Stimulated activated memory B cell treated with anti-CD40 and anti-IgM and Interleukin-4, amounts not matched to agents 10 μg/mL and 1 μg/mL and 100 μg/mL, for 72 hours (primary cell): ENCODE results near the gene ATAD2B.

Source experiments
- ATAC-seq: fragments of 150-1000 bp; cut with Tn5 transposase; 2 replicates; pipeline ENCODE4 v1.10.0; 2021
- H3K27ac Mint-ChIP-seq: one replicate; pipeline ENCODE4 v1.8.0; 2022; ENCODE audit warnings: mild to moderate bottlenecking, mixed read lengths
- H3K27me3 Mint-ChIP-seq: one replicate; pipeline ENCODE4 v1.8.0; 2022; ENCODE audit warnings: mixed read lengths
- H3K36me3 Mint-ChIP-seq: one replicate; pipeline ENCODE4 v1.8.0; 2022; ENCODE audit warnings: mixed read lengths
- H3K4me1 Mint-ChIP-seq: one replicate; pipeline ENCODE4 v1.8.0; 2022; ENCODE audit warnings: mixed read lengths
- H3K4me3 Mint-ChIP-seq: one replicate; pipeline ENCODE4 v1.8.0; 2022; ENCODE audit warnings: mild to moderate bottlenecking, moderate library complexity, mixed read lengths
- H3K9me3 Mint-ChIP-seq: one replicate; pipeline ENCODE4 v1.8.0; 2022; ENCODE audit warnings: mixed read lengths

ATAD2B gene

GRCh38 chr2:23721454-23721826 lies 205.5 kb downstream of the ATAD2B start:
- Mint-ChIP-seq H3K4me3 (no peak overlapping the region), H3K9me3 (peaks cover 14% of the 10 kb centered on the region), H3K36me3 (peaks cover 95% of the 10 kb centered on the region), H3K27me3 (no peaks in the 10 kb centered on the region), H3K4me1 (peaks cover 26% of the 10 kb centered on the region), H3K27ac (no peak overlapping the region)
- no peak for ATAC-seq

DNA sequence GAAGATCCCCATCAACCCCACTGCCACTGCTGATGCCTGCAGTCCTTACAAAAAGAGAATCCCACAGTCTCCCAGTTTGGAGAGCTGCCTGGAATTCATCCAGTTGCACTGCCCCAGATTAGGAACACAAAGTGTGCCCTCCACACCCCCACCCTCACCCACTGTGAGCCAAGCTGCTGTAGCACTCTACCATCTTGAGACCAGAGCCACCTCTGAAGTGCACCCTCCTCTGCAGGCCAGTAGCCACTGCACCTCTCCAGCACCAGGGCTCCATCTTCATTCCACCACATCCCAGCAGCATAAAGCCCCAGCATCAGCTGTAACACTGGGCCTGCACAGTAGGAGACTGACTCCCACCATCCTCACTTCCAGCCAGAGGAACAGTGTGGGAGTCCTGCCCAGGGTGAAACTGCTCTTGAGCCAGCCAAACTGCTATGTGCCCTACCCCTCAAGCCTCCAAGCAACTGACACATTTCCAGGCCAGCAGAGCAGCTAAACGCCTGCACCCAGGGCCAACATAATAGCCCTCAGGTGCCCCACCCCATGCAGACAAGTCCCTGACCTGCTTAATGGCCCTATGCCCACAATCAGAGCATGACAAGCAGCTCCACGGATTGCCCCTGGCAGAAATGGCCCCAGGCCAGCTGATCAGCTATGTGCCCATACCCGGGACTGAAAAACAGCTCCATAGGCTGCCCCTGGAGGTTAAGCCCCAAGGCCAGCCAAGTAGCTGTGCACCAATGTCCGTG lies 206.0 kb downstream of the ATAD2B start:
- H3K9me3 Mint-ChIP-seq, result peaks cover 14% of the 10 kb centered on the region
- no peak overlapping the region for H3K4me3 Mint-ChIP-seq
- no peaks in the 10 kb centered on the region for H3K27me3 Mint-ChIP-seq
- H3K27ac Mint-ChIP-seq, result no peak overlapping the region
- no peak for ATAC-seq
- H3K36me3 Mint-ChIP-seq, result peaks cover 94% of the 10 kb centered on the region
- peaks cover 28% of the 10 kb centered on the region for H3K4me1 Mint-ChIP-seq

GRCh38 chr2:23719716-23720115 lies 207.2 kb downstream of the ATAD2B start:
- H3K36me3 Mint-ChIP-seq, result peaks cover 82% of the 10 kb centered on the region
- H3K27ac Mint-ChIP-seq, result no peak overlapping the region
- no peak overlapping the region for H3K4me3 Mint-ChIP-seq
- peaks cover 28% of the 10 kb centered on the region for H3K4me1 Mint-ChIP-seq
- no peaks in the 10 kb centered on the region for H3K27me3 Mint-ChIP-seq
- H3K9me3 Mint-ChIP-seq, result peaks cover 10% of the 10 kb centered on the region
- no peak for ATAC-seq

- ATAC-seq, result no peak
- Mint-ChIP-seq H3K27ac (no peak overlapping the region), H3K27me3 (no peaks in the 10 kb centered on the region), H3K4me1 (peaks cover 28% of the 10 kb centered on the region), H3K4me3 (no peak overlapping the region), H3K9me3 (peaks cover 10% of the 10 kb centered on the region), H3K36me3 (peaks cover 76% of the 10 kb centered on the region)
These were observed 207.8 kb downstream of the ATAD2B start for GRCh38 chr2:23718931-23719700.

DNA sequence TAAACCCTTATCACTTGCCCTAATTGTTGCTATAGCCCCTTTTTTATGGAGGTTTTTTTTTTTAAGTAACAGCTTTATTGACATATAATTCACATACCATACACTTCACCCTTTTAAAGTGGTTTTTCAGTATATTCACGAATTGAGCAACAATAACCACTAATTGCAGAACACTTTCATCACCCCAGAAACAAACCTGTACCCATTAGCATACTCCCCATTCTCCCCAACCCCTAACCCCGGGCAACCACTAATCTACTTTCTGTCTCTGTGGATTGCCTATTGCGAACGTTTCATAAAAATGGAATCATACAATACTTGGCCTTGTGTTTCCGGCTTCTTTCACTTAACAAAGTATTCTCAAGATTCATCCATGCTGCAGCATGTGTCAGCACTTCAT lies 213.6 kb downstream of the ATAD2B start:
- Mint-ChIP-seq H3K4me1 (peaks cover 11% of the 10 kb centered on the region), H3K27ac (no peak overlapping the region), H3K9me3 (no peaks in the 10 kb centered on the region), H3K27me3 (no peaks in the 10 kb centered on the region), H3K4me3 (no peak overlapping the region), H3K36me3 (peaks cover 56% of the 10 kb centered on the region)
- no peak for ATAC-seq

- Mint-ChIP-seq H3K9me3 (no peaks in the 10 kb centered on the region), H3K4me1 (peaks cover 11% of the 10 kb centered on the region), H3K27ac (no peak overlapping the region), H3K27me3 (no peaks in the 10 kb centered on the region), H3K4me3 (no peak overlapping the region), H3K36me3 (peaks cover 53% of the 10 kb centered on the region)
- ATAC-seq, result no peak
These were observed 214.2 kb downstream of the ATAD2B start for GRCh38 chr2:23712756-23713151.

- H3K27me3 Mint-ChIP-seq, result no peaks in the 10 kb centered on the region
- peaks cover 10% of the 10 kb centered on the region for H3K4me1 Mint-ChIP-seq
- H3K36me3 Mint-ChIP-seq, result peaks cover 53% of the 10 kb centered on the region
- H3K9me3 Mint-ChIP-seq, result no peaks in the 10 kb centered on the region
- no peak overlapping the region for H3K27ac Mint-ChIP-seq
- ATAC-seq, result no peak
- no peak overlapping the region for H3K4me3 Mint-ChIP-seq
These were observed 214.8 kb downstream of the ATAD2B start for GRCh38 chr2:23711979-23712755.

DNA sequence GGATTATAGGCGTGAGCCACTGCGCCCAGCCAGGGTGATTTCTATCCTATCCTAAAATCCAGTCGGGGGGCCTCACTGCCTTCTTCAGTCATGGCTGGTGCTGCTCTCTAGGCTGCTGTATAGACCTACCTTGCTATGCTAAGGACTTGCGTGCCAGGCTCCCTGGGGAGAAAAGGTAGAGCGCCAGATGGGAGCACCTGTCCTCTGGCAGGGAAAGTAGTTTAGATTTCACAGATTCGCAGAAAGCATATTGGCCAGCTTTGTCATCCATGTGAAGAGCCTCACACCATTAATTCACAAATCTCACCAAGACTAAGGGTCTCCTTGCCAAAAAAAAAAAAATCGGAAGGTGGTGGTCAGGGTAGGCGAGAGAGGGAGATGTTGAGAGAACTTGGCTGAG lies 217.6 kb downstream of the ATAD2B start:
- peaks cover 64% of the 10 kb centered on the region for H3K36me3 Mint-ChIP-seq
- H3K9me3 Mint-ChIP-seq, result no peaks in the 10 kb centered on the region
- H3K27me3 Mint-ChIP-seq, result no peaks in the 10 kb centered on the region
- no peaks in the 10 kb centered on the region for H3K4me1 Mint-ChIP-seq
- no peak overlapping the region for H3K27ac Mint-ChIP-seq
- ATAC-seq, result no peak
- no peak overlapping the region for H3K4me3 Mint-ChIP-seq

GRCh38 chr2:23708771-23709170 lies 218.2 kb downstream of the ATAD2B start:
- Mint-ChIP-seq H3K27me3 (no peaks in the 10 kb centered on the region), H3K4me1 (no peaks in the 10 kb centered on the region), H3K27ac (no peak overlapping the region), H3K4me3 (no peak overlapping the region), H3K36me3 (peaks cover 64% of the 10 kb centered on the region), H3K9me3 (no peaks in the 10 kb centered on the region)
- no peak for ATAC-seq

- Mint-ChIP-seq H3K4me3 (no peak overlapping the region), H3K27me3 (no peaks in the 10 kb centered on the region), H3K36me3 (peaks cover 59% of the 10 kb centered on the region), H3K27ac (no peak overlapping the region), H3K4me1 (no peaks in the 10 kb centered on the region), H3K9me3 (no peaks in the 10 kb centered on the region)
- no peak for ATAC-seq
These were observed 219.8 kb downstream of the ATAD2B start for GRCh38 chr2:23707096-23707495.

DNA sequence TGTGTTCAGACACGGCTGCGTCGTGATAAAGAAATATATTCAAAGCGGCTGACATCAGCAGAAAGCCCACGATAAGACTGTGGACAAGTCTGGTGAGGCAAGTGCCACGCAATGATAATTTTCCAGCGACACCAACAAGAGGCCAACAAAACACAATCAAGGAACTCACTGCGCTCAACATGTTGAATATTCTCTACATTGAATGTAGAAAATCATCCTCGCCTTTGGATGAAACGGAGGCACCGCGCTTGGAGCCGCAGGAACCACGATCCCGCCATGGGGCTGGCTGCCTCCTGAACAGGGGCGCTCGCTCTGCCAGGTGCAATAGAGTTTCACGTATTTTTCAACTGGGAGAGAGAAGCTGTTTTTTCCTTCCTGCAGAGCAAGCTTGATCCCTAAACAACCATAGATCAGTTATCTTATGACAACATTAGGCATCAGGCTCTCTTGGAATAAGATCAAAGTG lies 220.3 kb downstream of the ATAD2B start:
- Mint-ChIP-seq H3K4me3 (no peak overlapping the region), H3K27me3 (no peaks in the 10 kb centered on the region), H3K27ac (no peak overlapping the region), H3K36me3 (peaks cover 59% of the 10 kb centered on the region), H3K9me3 (no peaks in the 10 kb centered on the region), H3K4me1 (no peaks in the 10 kb centered on the region)
- no peak for ATAC-seq

GRCh38 chr2:23705771-23706612 lies 220.9 kb downstream of the ATAD2B start:
- ATAC-seq, result no peak
- no peaks in the 10 kb centered on the region for H3K27me3 Mint-ChIP-seq
- H3K4me1 Mint-ChIP-seq, result no peaks in the 10 kb centered on the region
- H3K4me3 Mint-ChIP-seq, result no peak overlapping the region
- peaks cover 63% of the 10 kb centered on the region for H3K36me3 Mint-ChIP-seq
- peaks cover 2% of the 10 kb centered on the region for H3K9me3 Mint-ChIP-seq
- H3K27ac Mint-ChIP-seq, result no peak overlapping the region

- Mint-ChIP-seq H3K36me3 (peaks cover 64% of the 10 kb centered on the region), H3K4me1 (no peaks in the 10 kb centered on the region), H3K4me3 (no peak overlapping the region), H3K27ac (no peak overlapping the region), H3K27me3 (no peaks in the 10 kb centered on the region), H3K9me3 (peaks cover 3% of the 10 kb centered on the region)
- no peak for ATAC-seq
These were observed 223.1 kb downstream of the ATAD2B start for GRCh38 chr2:23703583-23704385.

DNA sequence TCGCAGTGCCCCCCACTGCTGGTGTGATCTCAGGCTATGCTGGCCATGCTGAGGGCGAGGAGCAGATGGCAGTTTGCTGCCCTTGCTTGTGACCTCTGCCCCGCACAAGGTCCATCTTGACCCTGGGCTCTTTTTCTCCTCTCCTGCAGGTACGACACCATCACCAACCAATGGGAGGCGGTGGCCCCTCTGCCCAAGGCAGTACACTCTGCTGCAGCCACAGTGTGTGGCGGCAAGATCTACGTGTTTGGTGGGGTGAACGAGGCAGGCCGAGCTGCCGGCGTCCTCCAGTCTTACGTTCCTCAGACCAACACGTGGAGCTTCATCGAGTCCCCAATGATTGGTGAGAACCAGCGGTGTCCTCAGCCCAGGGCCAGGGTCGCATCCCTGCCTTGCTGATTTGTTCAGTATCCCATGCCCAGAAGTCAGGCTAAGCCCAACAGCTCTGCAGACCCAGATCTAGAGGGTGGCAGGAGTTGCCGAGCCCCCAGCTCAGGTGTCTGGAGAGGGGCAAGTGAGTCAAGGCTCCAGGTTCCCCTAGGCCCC lies 223.8 kb downstream of the ATAD2B start:
- Mint-ChIP-seq H3K9me3 (peaks cover 3% of the 10 kb centered on the region), H3K4me1 (no peaks in the 10 kb centered on the region), H3K36me3 (peaks cover 59% of the 10 kb centered on the region), H3K27ac (no peak overlapping the region), H3K27me3 (no peaks in the 10 kb centered on the region), H3K4me3 (no peak overlapping the region)
- no peak for ATAC-seq
